Activated naive CD4-positive, alpha-beta T cell treated with anti-CD3 and anti-CD28 coated beads for 36 hours (primary cell): ENCODE results near the gene CNTRL. TPM values are rescaled to one million over a fixed set of nuclear protein-coding genes. Genes with fewer than 3 reads are reported as not detected.

ENCODE experiments used
- CTCF ChIA-PET: fragments of 350-600 bp; sonication (Branson Sonifier 250); formaldehyde crosslinking; loops from one replicate; lab custom pipeline; 2021; ENCODE audit warnings: antibody characterized with exemption; lab: Charles Lee
- DNase-seq: peaks from one replicate; pipeline ENCODE4 v3.0.0-alpha.2; 2020
- H3K27ac Mint-ChIP-seq: one replicate; pipeline ENCODE4 v1.8.0; 2021; ENCODE audit warnings: mild to moderate bottlenecking, mixed read lengths
- H3K27me3 Mint-ChIP-seq: one replicate; pipeline ENCODE4 v1.8.0; 2021; ENCODE audit warnings: low read depth, mixed read lengths
- H3K36me3 Mint-ChIP-seq: one replicate; pipeline ENCODE4 v1.8.0; 2021; ENCODE audit warnings: low read depth, mixed read lengths
- H3K4me1 Mint-ChIP-seq: one replicate; pipeline ENCODE4 v1.8.0; 2021; ENCODE audit warnings: low read depth, mixed read lengths
- H3K4me3 Mint-ChIP-seq: one replicate; pipeline ENCODE4 v1.8.0; 2021; ENCODE audit warnings: mild to moderate bottlenecking, moderate library complexity, mixed read lengths
- H3K9me3 Mint-ChIP-seq: one replicate; pipeline ENCODE4 v1.8.0; 2021; ENCODE audit warnings: mixed read lengths
- intact Hi-C: fragments of 100-400 bp; cut with micrococcal nuclease; formaldehyde crosslinking; loops from one replicate; pipeline ENCODE4 v1.15.1; 2023
- total RNA-seq, 2 experiments: library from RNA; stranded (reverse); gene quantifications; one replicate each; pipeline ENCODE4 v1.2.3, GENCODE V29; 2021

Gene CNTRL
- total RNA-seq, 2 experiments from 2014 or later: 59.4 to 63.6 TPM

- CTCF ChIA-PET: interaction anchor here (1.1 to 1.4 kb wide), 2 partner anchors 11 to 17 kb away, joined by 4 read pairs; no protein-coding TSS in a partner anchor
- intact Hi-C loops: no loop called here
- Mint-ChIP-seq H3K36me3 (peaks cover 4% of the 10 kb centered on the region), H3K4me3 (peak overlapping the region; percentile 9), H3K27me3 (no peaks in the 10 kb centered on the region), H3K4me1 (peaks cover 73% of the 10 kb centered on the region), H3K9me3 (no peaks in the 10 kb centered on the region), H3K27ac (peak overlapping the region; percentile 41)
- peak; percentile 27 for DNase-seq
Measured at GRCh38 chr9:121196389-121196788, 121.6 kb downstream of the CNTRL start.

- DNase-seq: no peak
- peaks cover 4% of the 10 kb centered on the region for H3K36me3 Mint-ChIP-seq
- peak overlapping the region; percentile 8 for H3K4me3 Mint-ChIP-seq
- CTCF ChIA-PET: interaction anchor here (1.1 to 1.4 kb wide), 2 partner anchors 11 to 17 kb away, joined by 4 read pairs; no protein-coding TSS in a partner anchor
- peaks cover 70% of the 10 kb centered on the region for H3K4me1 Mint-ChIP-seq
- intact Hi-C loops: no loop called here
- H3K27me3 Mint-ChIP-seq: no peaks in the 10 kb centered on the region
- no peak overlapping the region for H3K27ac Mint-ChIP-seq
- no peaks in the 10 kb centered on the region for H3K9me3 Mint-ChIP-seq
Measured at GRCh38 chr9:121197132-121197531, 122.4 kb downstream of the CNTRL start.

GRCh38 chr9:121198512-121199042, 123.8 kb downstream of the CNTRL start:
- Mint-ChIP-seq H3K4me1 (peaks cover 62% of the 10 kb centered on the region), H3K4me3 (peak overlapping the region; percentile 18)
- CTCF ChIA-PET: interaction anchor here (0.7 to 1.4 kb wide), 2 partner anchors 11 to 14 kb away, joined by 3 to 4 read pairs; no protein-coding TSS in a partner anchor

GRCh38 chr9:121199921-121200320, 125.2 kb downstream of the CNTRL start:
- Mint-ChIP-seq H3K4me3 (peak overlapping the region; percentile 89), H3K27ac (peak overlapping the region; percentile 79), H3K36me3 (peaks cover 4% of the 10 kb centered on the region), H3K9me3 (no peaks in the 10 kb centered on the region), H3K27me3 (no peaks in the 10 kb centered on the region), H3K4me1 (peaks cover 54% of the 10 kb centered on the region)
- intact Hi-C loops: loop anchor here (2.0 to 5.0 kb wide), 7 partner anchors 13 to 488 kb away; partner anchors contain the start of genes MEGF9, PHF19 and STOM
- DNase-seq: no peak
- CTCF ChIA-PET: interaction anchor here (0.6 to 1.2 kb wide), 3 partner anchors 44 to 133 kb away, joined by 4 to 5 read pairs (median 4); no protein-coding TSS in a partner anchor

More at GRCh38 chr9:121198512-121199042, 123.8 kb downstream of the CNTRL start:
- no peaks in the 10 kb centered on the region for H3K9me3 Mint-ChIP-seq
- intact Hi-C loops: no loop called here
- H3K27me3 Mint-ChIP-seq: no peaks in the 10 kb centered on the region
- DNase-seq: no peak
- H3K27ac Mint-ChIP-seq: no peak overlapping the region
- peaks cover 4% of the 10 kb centered on the region for H3K36me3 Mint-ChIP-seq

- Mint-ChIP-seq H3K4me1 (peaks cover 50% of the 10 kb centered on the region), H3K36me3 (peaks cover 4% of the 10 kb centered on the region), H3K4me3 (peak overlapping the region; percentile 89), H3K27me3 (no peaks in the 10 kb centered on the region), H3K27ac (peak overlapping the region; percentile 79), H3K9me3 (no peaks in the 10 kb centered on the region)
- intact Hi-C loops: loop anchor here (2.0 to 5.0 kb wide), 7 partner anchors 14 to 488 kb away; partner anchors contain the start of genes MEGF9, PHF19 and STOM
- DNase-seq: no peak
- CTCF ChIA-PET: interaction anchor here (1.2 kb wide), 1 partner anchor 78 kb away, joined by 4 read pairs; no protein-coding TSS in a partner anchor
Measured at GRCh38 chr9:121200356-121200755, 125.6 kb downstream of the CNTRL start.

- Mint-ChIP-seq H3K4me1 (peaks cover 41% of the 10 kb centered on the region), H3K4me3 (peak overlapping the region; percentile 91)
Measured at GRCh38 chr9:121201045-121201737, 126.4 kb downstream of the CNTRL start.

GRCh38 chr9:121201738-121202533, 127.2 kb downstream of the CNTRL start, which contains the start of gene RAB14:
RAB14 (minus strand) TSS chr9:121201869; CDS start chr9:121193412, 8,457 bp downstream.
- no peaks in the 10 kb centered on the region for H3K9me3 Mint-ChIP-seq
- H3K4me3 Mint-ChIP-seq: peak within 1 kb of the TSS; percentile 91
- H3K27ac Mint-ChIP-seq: peak within 1 kb of the TSS; percentile 95
- peak; percentile 100 for DNase-seq
- H3K27me3 Mint-ChIP-seq: no peaks in the 10 kb centered on the region
- intact Hi-C loops: loop anchor here (1.0 to 5.0 kb wide), 12 partner anchors 9 to 622 kb away; partner anchors contain the start of genes CDK5RAP2, CNTRL, FBXW2 and MEGF9
- peaks cover 4% of the 10 kb centered on the region for H3K36me3 Mint-ChIP-seq
- CTCF ChIA-PET: interaction anchor here (0.9 to 1.5 kb wide), 5 partner anchors 9 to 118 kb away, joined by 3 to 9 read pairs (median 3); no protein-coding TSS in a partner anchor
- H3K4me1 Mint-ChIP-seq: peaks cover 42% of the 10 kb centered on the region

More at GRCh38 chr9:121201045-121201737, 126.4 kb downstream of the CNTRL start:
- H3K36me3 Mint-ChIP-seq: peaks cover 4% of the 10 kb centered on the region
- no peaks in the 10 kb centered on the region for H3K9me3 Mint-ChIP-seq
- intact Hi-C loops: loop anchor here (1.0 to 5.0 kb wide), 11 partner anchors 8 to 489 kb away; partner anchors contain the start of genes CNTRL, FBXW2, MEGF9 and PHF19
- CTCF ChIA-PET: interaction anchor here (0.9 to 1.5 kb wide), 6 partner anchors 8 to 119 kb away, joined by 3 to 9 read pairs (median 4); no protein-coding TSS in a partner anchor
- peak overlapping the region; percentile 95 for H3K27ac Mint-ChIP-seq
- no peaks in the 10 kb centered on the region for H3K27me3 Mint-ChIP-seq
- DNase-seq: peak; percentile 40

- H3K9me3 Mint-ChIP-seq: no peaks in the 10 kb centered on the region
- no peak overlapping the region for H3K27ac Mint-ChIP-seq
- H3K4me1 Mint-ChIP-seq: peaks cover 35% of the 10 kb centered on the region
- no peaks in the 10 kb centered on the region for H3K27me3 Mint-ChIP-seq
- peaks cover 4% of the 10 kb centered on the region for H3K36me3 Mint-ChIP-seq
- no peak for DNase-seq
- CTCF ChIA-PET: interaction anchor here (1.4 kb wide), 1 partner anchor 9 kb away, joined by 7 read pairs; no protein-coding TSS in a partner anchor
- intact Hi-C loops: loop anchor here (5.0 kb wide), 3 partner anchors 168 to 492 kb away; partner anchors contain the start of genes MEGF9 and STOM
- no peak overlapping the region for H3K4me3 Mint-ChIP-seq
Measured at GRCh38 chr9:121204121-121204520, 129.4 kb downstream of the CNTRL start.

GRCh38 chr9:121204611-121205010, 129.9 kb downstream of the CNTRL start:
- no peak overlapping the region for H3K27ac Mint-ChIP-seq
- no peaks in the 10 kb centered on the region for H3K9me3 Mint-ChIP-seq
- peaks cover 4% of the 10 kb centered on the region for H3K36me3 Mint-ChIP-seq
- DNase-seq: no peak
- H3K4me3 Mint-ChIP-seq: no peak overlapping the region
- H3K4me1 Mint-ChIP-seq: peaks cover 30% of the 10 kb centered on the region
- no peaks in the 10 kb centered on the region for H3K27me3 Mint-ChIP-seq
- intact Hi-C loops: loop anchor here (5.0 kb wide), 3 partner anchors 168 to 492 kb away; partner anchors contain the start of genes MEGF9 and STOM
- CTCF ChIA-PET: interaction anchor here (0.9 to 1.4 kb wide), 2 partner anchors 9 to 74 kb away, joined by 3 to 7 read pairs; no protein-coding TSS in a partner anchor

GRCh38 chr9:121206516-121207370, 132.0 kb downstream of the CNTRL start:
- CTCF ChIA-PET: interaction anchor here (2.0 kb wide), 1 partner anchor 16 kb away, joined by 11 read pairs; no protein-coding TSS in a partner anchor
- Mint-ChIP-seq H3K27ac (no peak overlapping the region), H3K27me3 (no peaks in the 10 kb centered on the region), H3K4me1 (peaks cover 25% of the 10 kb centered on the region), H3K4me3 (no peak overlapping the region), H3K36me3 (no peaks in the 10 kb centered on the region), H3K9me3 (no peaks in the 10 kb centered on the region)
- intact Hi-C loops: no loop called here
- peak; percentile 26 for DNase-seq
